ENCODE results near the gene PROM1.

PROM1 gene

DNA sequence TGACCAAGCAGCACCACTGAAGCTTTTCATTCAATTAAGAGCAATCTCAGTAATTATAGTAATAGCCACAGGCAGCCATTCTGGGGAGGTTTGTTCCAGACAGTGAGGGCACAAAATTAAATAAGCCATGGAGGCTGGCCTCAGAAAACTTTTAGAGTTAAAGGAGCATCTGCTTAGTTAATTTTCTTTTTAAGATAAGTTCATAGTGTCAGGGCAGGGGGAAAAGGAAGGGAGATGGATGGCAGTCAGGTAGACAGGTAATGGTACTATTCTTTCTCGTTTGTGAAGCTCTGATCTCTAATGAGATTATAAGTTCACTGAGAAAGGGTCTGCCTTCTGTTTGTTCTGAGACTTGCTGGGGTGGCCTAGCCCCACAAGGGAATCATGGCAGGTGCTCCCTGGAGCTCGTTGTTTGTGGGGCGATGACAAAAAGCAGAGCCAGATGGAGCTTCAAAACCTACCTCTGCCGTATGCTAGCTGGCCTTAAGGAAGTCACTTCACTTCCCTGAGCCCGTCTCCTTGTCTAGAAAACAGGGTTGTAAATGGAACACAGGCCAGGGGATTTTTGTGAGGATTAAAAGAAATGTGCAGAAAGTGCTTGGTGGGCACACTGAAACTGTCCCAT is 76.2 kb downstream of the PROM1 start:
- peaks cover 76% of the 10 kb centered on the region for H3K36me3 ChIP-seq
- DNase-seq: peak; percentile 90
- no peaks in the 10 kb centered on the region for H3K9me3 ChIP-seq (ENCODE audit: severe bottlenecking)
- TF ChIP-seq, protein P1, sequence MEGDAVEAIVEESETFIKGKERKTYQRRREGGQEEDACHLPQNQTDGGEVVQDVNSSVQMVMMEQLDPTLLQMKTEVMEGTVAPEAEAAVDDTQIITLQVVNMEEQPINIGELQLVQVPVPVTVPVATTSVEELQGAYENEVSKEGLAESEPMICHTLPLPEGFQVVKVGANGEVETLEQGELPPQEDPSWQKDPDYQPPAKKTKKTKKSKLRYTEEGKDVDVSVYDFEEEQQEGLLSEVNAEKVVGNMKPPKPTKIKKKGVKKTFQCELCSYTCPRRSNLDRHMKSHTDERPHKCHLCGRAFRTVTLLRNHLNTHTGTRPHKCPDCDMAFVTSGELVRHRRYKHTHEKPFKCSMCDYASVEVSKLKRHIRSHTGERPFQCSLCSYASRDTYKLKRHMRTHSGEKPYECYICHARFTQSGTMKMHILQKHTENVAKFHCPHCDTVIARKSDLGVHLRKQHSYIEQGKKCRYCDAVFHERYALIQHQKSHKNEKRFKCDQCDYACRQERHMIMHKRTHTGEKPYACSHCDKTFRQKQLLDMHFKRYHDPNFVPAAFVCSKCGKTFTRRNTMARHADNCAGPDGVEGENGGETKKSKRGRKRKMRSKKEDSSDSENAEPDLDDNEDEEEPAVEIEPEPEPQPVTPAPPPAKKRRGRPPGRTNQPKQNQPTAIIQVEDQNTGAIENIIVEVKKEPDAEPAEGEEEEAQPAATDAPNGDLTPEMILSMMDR (IDR thresholded peaks at IDR 0.05; ENCODE audit: low read depth, low read length): no peak
- H3K4me3 ChIP-seq (ENCODE audit: low read depth, low read length): no peak overlapping the region
- no peaks in the 10 kb centered on the region for H3K27me3 ChIP-seq (ENCODE audit: insufficient read depth, low read depth, severe bottlenecking)
- H3K27ac ChIP-seq: peak overlapping the region; percentile 91

- DNase-seq: no peak
- TF ChIP-seq, protein P1 (IDR thresholded peaks at IDR 0.05; ENCODE audit: low read depth, low read length): no peak
- H3K27me3 ChIP-seq (ENCODE audit: insufficient read depth, low read depth, severe bottlenecking): no peaks in the 10 kb centered on the region
- H3K4me3 ChIP-seq (ENCODE audit: low read depth, low read length): no peak overlapping the region
- peak overlapping the region; percentile 91 for H3K27ac ChIP-seq
- H3K36me3 ChIP-seq: peaks cover 77% of the 10 kb centered on the region
- H3K9me3 ChIP-seq (ENCODE audit: severe bottlenecking): no peaks in the 10 kb centered on the region
Measured at GRCh38 chr4:16006771-16007446, 76.9 kb downstream of the PROM1 start.

DNA sequence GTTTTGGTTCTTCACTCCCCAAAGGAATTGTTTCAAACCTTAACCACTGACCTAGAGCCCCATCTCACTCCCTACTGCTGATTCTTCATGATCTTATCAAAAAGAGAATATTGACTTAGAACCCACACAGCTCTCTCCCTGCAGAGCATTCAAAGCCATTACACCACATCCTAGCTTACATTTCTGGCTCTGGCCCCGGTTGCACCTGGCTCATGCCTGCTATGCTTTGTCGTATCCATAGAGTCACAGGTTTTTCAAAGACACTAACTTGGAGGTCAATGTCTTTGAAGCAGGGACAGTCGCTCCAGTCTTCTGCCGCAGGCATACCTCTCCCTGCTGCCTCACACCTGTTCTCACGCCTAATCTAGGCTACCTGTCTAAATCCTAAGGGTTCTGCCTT is 78.1 kb downstream of the PROM1 start:
- no peaks in the 10 kb centered on the region for H3K27me3 ChIP-seq (ENCODE audit: insufficient read depth, low read depth, severe bottlenecking)
- no peaks in the 10 kb centered on the region for H3K9me3 ChIP-seq (ENCODE audit: severe bottlenecking)
- H3K4me3 ChIP-seq (ENCODE audit: low read depth, low read length): no peak overlapping the region
- H3K36me3 ChIP-seq: peaks cover 73% of the 10 kb centered on the region
- TF ChIP-seq, protein P1 (IDR thresholded peaks at IDR 0.05; ENCODE audit: low read depth, low read length): no peak
- DNase-seq: no peak
- peak overlapping the region; percentile 91 for H3K27ac ChIP-seq

GRCh38 chr4:16001484-16001858 is 82.4 kb downstream of the PROM1 start:
- Histone ChIP-seq H3K4me3 (ENCODE audit: low read depth, low read length) (no peak overlapping the region), H3K36me3 (peaks cover 85% of the 10 kb centered on the region), H3K27me3 (ENCODE audit: insufficient read depth, low read depth, severe bottlenecking) (no peaks in the 10 kb centered on the region), H3K27ac (peak overlapping the region; percentile 8; the same call in 1 of the 2 replicates), H3K9me3 (ENCODE audit: severe bottlenecking) (no peaks in the 10 kb centered on the region)
- TF ChIP-seq, protein P1 (IDR thresholded peaks at IDR 0.05; ENCODE audit: low read depth, low read length): peak; percentile 97
- DNase-seq: peak; percentile 75

GRCh38 chr4:16000708-16001483 is 82.9 kb downstream of the PROM1 start:
- DNase-seq: no peak
- TF ChIP-seq, protein P1 (IDR thresholded peaks at IDR 0.05; ENCODE audit: low read depth, low read length): no peak
- no peak overlapping the region for H3K4me3 ChIP-seq (ENCODE audit: low read depth, low read length)
- H3K27ac ChIP-seq: no peak overlapping the region
- peaks cover 84% of the 10 kb centered on the region for H3K36me3 ChIP-seq
- H3K9me3 ChIP-seq (ENCODE audit: severe bottlenecking): no peaks in the 10 kb centered on the region
- no peaks in the 10 kb centered on the region for H3K27me3 ChIP-seq (ENCODE audit: insufficient read depth, low read depth, severe bottlenecking)
